Measurements from ENCODE around the gene TMEM245. TPM values are rescaled to one million over a fixed set of nuclear protein-coding genes. Genes with fewer than 3 reads are reported as not detected.

Gene TMEM245
- total and polyA plus RNA-seq, 2 experiments from 2014 or later: 20.8 to 30.2 TPM

GRCh38 chr9:109051733-109052132 lies 68.0 kb downstream of the TMEM245 start:
- no peaks in the 10 kb centered on the region for H3K79me2 ChIP-seq (ENCODE audit: insufficient read depth)
- peaks cover 5% of the 10 kb centered on the region for H3K4me1 ChIP-seq (ENCODE audit: insufficient read depth)
- H2AFZ ChIP-seq: no peak overlapping the region
- H3K4me2 ChIP-seq (ENCODE audit: unreplicated experiment): no peak overlapping the region
- no peak for TF ChIP-seq EZH2phosphoT487 (IDR thresholded peaks at IDR 0.05; ENCODE audit: insufficient read depth, low read depth)
- TF ChIP-seq EZH2 (IDR thresholded peaks at IDR 0.05; ENCODE audit: insufficient read depth, poor library complexity, severe bottlenecking): no peak
- WGBS, 2 experiments (ENCODE audit: low coverage in 1 of 2, low lambda C conversion rate in 2 of 2, missing lambda C conversion rate in 2 of 2): 95 to 100% methylated on average over 1 of the region's 1 CpG
- no peaks in the 10 kb centered on the region; the same call in 1 of the 2 replicates for H3F3A ChIP-seq (ENCODE audit: insufficient read depth)
- H4K20me1 ChIP-seq (ENCODE audit: insufficient read depth): no peaks in the 10 kb centered on the region
- H3K27me3 ChIP-seq (replicated peaks; ENCODE audit: insufficient read depth): no peaks in the 10 kb centered on the region
- no peak overlapping the region for H3K9ac ChIP-seq
- H3K27ac ChIP-seq: no peak overlapping the region
- no peaks in the 10 kb centered on the region for H3K9me3 ChIP-seq (ENCODE audit: low read depth)
- H3K36me3 ChIP-seq (ENCODE audit: low read depth): peaks cover 33% of the 10 kb centered on the region
- H3K9me2 ChIP-seq (ENCODE audit: insufficient read depth): 0 out of 2 replicates have a peak, but pooled peaks cover 6% of the 10 kb centered on the region
- in situ Hi-C loops (cut with MboI): no loop called here
- DNase-seq: no peak
- H3K4me3 ChIP-seq: no peak overlapping the region

DNA sequence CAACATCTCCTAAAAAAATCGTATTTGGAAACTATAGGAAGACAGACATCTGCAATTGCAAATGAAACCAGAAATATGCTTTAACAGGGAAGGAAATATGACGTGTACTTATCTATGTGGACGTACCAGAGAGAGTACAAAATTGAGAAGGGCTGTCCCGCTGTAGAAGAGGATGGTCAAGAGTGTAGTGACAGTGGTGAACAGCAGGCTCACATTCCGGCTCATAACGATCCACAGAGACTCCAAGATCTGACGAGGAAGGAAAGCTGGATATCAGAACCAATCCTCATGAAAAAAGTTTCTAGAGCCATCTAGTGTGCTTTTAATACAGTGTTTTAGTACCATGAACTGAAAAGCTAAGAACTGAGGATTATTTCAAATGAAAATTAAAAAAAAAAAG lies 69.3 kb downstream of the TMEM245 start:
- Histone ChIP-seq H3K9me3 (ENCODE audit: low read depth) (no peaks in the 10 kb centered on the region), H2AFZ (no peak overlapping the region), H3F3A (ENCODE audit: insufficient read depth) (no peaks in the 10 kb centered on the region; the same call in 1 of the 2 replicates), H3K36me3 (ENCODE audit: low read depth) (peaks cover 34% of the 10 kb centered on the region), H3K4me1 (ENCODE audit: insufficient read depth) (peaks cover 5% of the 10 kb centered on the region), H3K9ac (no peak overlapping the region), H4K20me1 (ENCODE audit: insufficient read depth) (no peaks in the 10 kb centered on the region), H3K27me3 (replicated peaks; ENCODE audit: insufficient read depth) (no peaks in the 10 kb centered on the region), H3K4me2 (ENCODE audit: unreplicated experiment) (no peak overlapping the region), H3K4me3 (no peak overlapping the region), H3K27ac (no peak overlapping the region), H3K79me2 (ENCODE audit: insufficient read depth) (no peaks in the 10 kb centered on the region), H3K9me2 (ENCODE audit: insufficient read depth) (0 out of 2 replicates have a peak, but pooled peaks cover 6% of the 10 kb centered on the region)
- 76 to 77% methylated on average over 7 of the region's 7 CpGs for WGBS, 2 experiments (ENCODE audit: low coverage in 1 of 2, low lambda C conversion rate in 2 of 2, missing lambda C conversion rate in 2 of 2)
- DNase-seq: no peak
- TF ChIP-seq EZH2 (IDR thresholded peaks at IDR 0.05; ENCODE audit: insufficient read depth, poor library complexity, severe bottlenecking): no peak
- no peak for TF ChIP-seq EZH2phosphoT487 (IDR thresholded peaks at IDR 0.05; ENCODE audit: insufficient read depth, low read depth)
- in situ Hi-C loops (cut with MboI): no loop called here

- in situ Hi-C loops (cut with MboI): no loop called here
- 0 out of 2 replicates have a peak, but pooled peaks cover 6% of the 10 kb centered on the region for H3K9me2 ChIP-seq (ENCODE audit: insufficient read depth)
- H3K4me1 ChIP-seq (ENCODE audit: insufficient read depth): peaks cover 5% of the 10 kb centered on the region
- no peak overlapping the region for H2AFZ ChIP-seq
- H3K9ac ChIP-seq: no peak overlapping the region
- H4K20me1 ChIP-seq (ENCODE audit: insufficient read depth): no peaks in the 10 kb centered on the region
- TF ChIP-seq EZH2phosphoT487 (IDR thresholded peaks at IDR 0.05; ENCODE audit: insufficient read depth, low read depth) (no peak), EZH2 (IDR thresholded peaks at IDR 0.05; ENCODE audit: insufficient read depth, poor library complexity, severe bottlenecking) (no peak)
- no peak overlapping the region for H3K4me2 ChIP-seq (ENCODE audit: unreplicated experiment)
- WGBS, 2 experiments (ENCODE audit: low coverage in 1 of 2, low lambda C conversion rate in 2 of 2, missing lambda C conversion rate in 2 of 2): 97 to 98% methylated on average over 3 of the region's 3 CpGs
- no peaks in the 10 kb centered on the region for H3K27me3 ChIP-seq (replicated peaks; ENCODE audit: insufficient read depth)
- H3F3A ChIP-seq (ENCODE audit: insufficient read depth): no peaks in the 10 kb centered on the region; the same call in 1 of the 2 replicates
- H3K36me3 ChIP-seq (ENCODE audit: low read depth): peaks cover 37% of the 10 kb centered on the region
- H3K79me2 ChIP-seq (ENCODE audit: insufficient read depth): no peaks in the 10 kb centered on the region
- DNase-seq: no peak
- no peaks in the 10 kb centered on the region for H3K9me3 ChIP-seq (ENCODE audit: low read depth)
- no peak overlapping the region for H3K27ac ChIP-seq
- H3K4me3 ChIP-seq: no peak overlapping the region
These were observed 70.9 kb downstream of the TMEM245 start for GRCh38 chr9:109048822-109049221.

GRCh38 chr9:109047259-109047658 lies 72.5 kb downstream of the TMEM245 start:
- TF ChIP-seq EZH2phosphoT487 (IDR thresholded peaks at IDR 0.05; ENCODE audit: insufficient read depth, low read depth) (no peak), EZH2 (IDR thresholded peaks at IDR 0.05; ENCODE audit: insufficient read depth, poor library complexity, severe bottlenecking) (no peak)
- Histone ChIP-seq H3K79me2 (ENCODE audit: insufficient read depth) (no peaks in the 10 kb centered on the region), H3K9me2 (ENCODE audit: insufficient read depth) (0 out of 2 replicates have a peak, but pooled peaks cover 6% of the 10 kb centered on the region), H3K27me3 (replicated peaks; ENCODE audit: insufficient read depth) (no peaks in the 10 kb centered on the region), H3K9me3 (ENCODE audit: low read depth) (no peaks in the 10 kb centered on the region), H2AFZ (no peak overlapping the region), H3K4me1 (ENCODE audit: insufficient read depth) (no peaks in the 10 kb centered on the region), H3K27ac (no peak overlapping the region), H4K20me1 (ENCODE audit: insufficient read depth) (no peaks in the 10 kb centered on the region), H3K36me3 (ENCODE audit: low read depth) (peaks cover 44% of the 10 kb centered on the region), H3F3A (ENCODE audit: insufficient read depth) (no peaks in the 10 kb centered on the region; the same call in 1 of the 2 replicates), H3K9ac (no peak overlapping the region), H3K4me3 (no peak overlapping the region), H3K4me2 (ENCODE audit: unreplicated experiment) (no peak overlapping the region)
- WGBS, 2 experiments (ENCODE audit: low coverage in 1 of 2, low lambda C conversion rate in 2 of 2, missing lambda C conversion rate in 2 of 2): 96 to 100% methylated on average over 2 of the region's 2 CpGs
- in situ Hi-C loops (cut with MboI): no loop called here
- DNase-seq: no peak

All from GM23248 (cell line).